BJ (cell line): ENCODE data around the gene BIN2. TPM values are rescaled to one million over a fixed set of nuclear protein-coding genes. Genes with fewer than 3 reads are reported as not detected.
A peak's percentile ranks its signal among the peaks of the same experiment; 100 is the strongest.

ENCODE experiments used
- CTCF ChIA-PET: fragments of 350-600 bp; formaldehyde crosslinking; extraction: SDS; loops from one replicate; lab custom pipeline; 2021; ENCODE audit warnings: antibody characterized with exemption, inconsistent platforms; lab: Yijun Ruan, JAX
- POLR2A ChIA-PET: fragments of 300-600 bp; sonication (Branson Sonifier 250); formaldehyde crosslinking; extraction: SDS; loops from one replicate; lab custom pipeline; 2021; ENCODE audit warnings: antibody characterized with exemption; lab: Charles Lee
- DNase-seq: peaks from one replicate; pipeline ENCODE4 v3.0.0-alpha.2; 2011; ENCODE audit warnings: low read depth
- H3K27me3 ChIP-seq: 2 replicates; pipeline ENCODE4 v1.6.0; 2011; ENCODE audit warnings: low read length; ENCODE audit not compliant: control insufficient read depth, insufficient read depth
- H3K36me3 ChIP-seq: 2 replicates; pipeline ENCODE4 v1.5.1; 2011; ENCODE audit warnings: low read length; ENCODE audit not compliant: control insufficient read depth, insufficient read depth
- H3K4me3 ChIP-seq: 2 replicates; pipeline ENCODE4 v1.5.1; 2011; ENCODE audit warnings: low read depth, mild to moderate bottlenecking, control low read depth, low read length
- CTCF ChIP-seq: IDR thresholded peaks from 2 replicates; pipeline ENCODE4 v1.5.1; 2011; ENCODE audit warnings: low read depth, mild to moderate bottlenecking, control low read depth, inconsistent platforms, low read length, moderate library complexity; ENCODE audit not compliant: insufficient read depth
- polyA plus RNA-seq: library from polyadenylated mRNA; depleted of rRNA; stranded (reverse); fragments of >200 nt; gene quantifications from 2 replicates; pipeline ENCODE4 v1.2.3, GENCODE V29; 2011

BIN2 gene
- polyA plus RNA-seq, 1 experiment, result not detected

- ChIA-PET POLR2A (no interaction called here), CTCF (interaction anchor here (0.6 to 4.1 kb wide), 3 partner anchors 10 to 41 kb away, joined by 3 to 25 read pairs (median 4); no protein-coding TSS in a partner anchor)
- no peak for TF ChIP-seq CTCF
- Histone ChIP-seq H3K4me3 (no peak overlapping the region), H3K27me3 (no peaks in the 10 kb centered on the region), H3K36me3 (no peaks in the 10 kb centered on the region)
- DNase-seq, result no peak
Measured at GRCh38 chr12:51329742-51330141, 5.8 kb upstream of the BIN2 start.

- ChIA-PET POLR2A (no interaction called here), CTCF (interaction anchor here (3.1 kb wide), 1 partner anchor 12 kb away, joined by 15 read pairs; no protein-coding TSS in a partner anchor)
- DNase-seq, result no peak
- Histone ChIP-seq H3K36me3 (no peaks in the 10 kb centered on the region), H3K27me3 (no peaks in the 10 kb centered on the region), H3K4me3 (no peak overlapping the region)
- no peak for TF ChIP-seq CTCF
Measured at GRCh38 chr12:51328587-51328986, 4.6 kb upstream of the BIN2 start.

GRCh38 chr12:51326698-51327439 is 2.9 kb upstream of the BIN2 start:
- peak; percentile 26 for DNase-seq
- Histone ChIP-seq H3K4me3 (no peak overlapping the region), H3K27me3 (no peaks in the 10 kb centered on the region), H3K36me3 (no peaks in the 10 kb centered on the region)
- ChIA-PET POLR2A (interaction anchor here (0.6 kb wide), 2 partner anchors 12 to 1534 kb away, joined by 3 read pairs; no protein-coding TSS in a partner anchor), CTCF (interaction anchor here (0.6 to 3.1 kb wide), 4 partner anchors 14 to 302 kb away, joined by 3 to 15 read pairs (median 4); no protein-coding TSS in a partner anchor)
- TF ChIP-seq CTCF, result no peak

GRCh38 chr12:51324953-51325352 is 979 bp upstream of the BIN2 start:
- ChIA-PET POLR2A (no interaction called here), CTCF (interaction anchor here (1.3 kb wide), 1 partner anchor 16 kb away, joined by 3 read pairs; no protein-coding TSS in a partner anchor)
- H3K4me3 ChIP-seq, result no peak overlapping the region
- no peaks in the 10 kb centered on the region for H3K36me3 ChIP-seq
- TF ChIP-seq CTCF, result no peak
- DNase-seq, result no peak
- H3K27me3 ChIP-seq, result no peaks in the 10 kb centered on the region

GRCh38 chr12:51323317-51323960 is 535 bp downstream of the BIN2 start:
- ChIA-PET CTCF (no interaction called here), POLR2A (no interaction called here)
- TF ChIP-seq CTCF, result no peak
- no peaks in the 10 kb centered on the region for H3K27me3 ChIP-seq
- DNase-seq, result no peak
- H3K36me3 ChIP-seq, result no peaks in the 10 kb centered on the region
- no peak overlapping the region for H3K4me3 ChIP-seq
